DND-41 (cell line): ENCODE measurements around the gene LRGUK.

Source experiments
- ATAC-seq: fragments of 200-7000 bp; cut with Tn5 transposase; 3 replicates; pipeline ENCODE4 v1.9.1; 2021; ENCODE audit warnings: low read depth; ENCODE audit not compliant: insufficient read depth
- DNase-seq: peaks from one replicate; pipeline ENCODE4 v3.0.0-alpha.2; 2020
- H2AFZ ChIP-seq: 2 replicates; pipeline ENCODE4 v1.6.0; 2012; ENCODE audit warnings: low read depth, low read length
- H3K27ac ChIP-seq: 2 replicates; pipeline ENCODE4 v1.5.1; 2012; ENCODE audit warnings: low read length, inconsistent platforms
- H3K27me3 ChIP-seq: fragments of 200-600 bp; sonication (generic); 2 replicates; pipeline ENCODE4 v1.6.0; 2012; ENCODE audit warnings: low read length, mild to moderate bottlenecking, inconsistent platforms; ENCODE audit not compliant: insufficient read depth, poor library complexity
- H3K36me3 ChIP-seq: 2 replicates; pipeline ENCODE4 v1.5.1; 2012; ENCODE audit warnings: low read length, inconsistent platforms; ENCODE audit not compliant: insufficient read depth
- H3K4me1 ChIP-seq: 2 replicates; pipeline ENCODE4 v1.5.1; 2012; ENCODE audit warnings: mild to moderate bottlenecking, low read length; ENCODE audit not compliant: insufficient read depth
- H3K4me2 ChIP-seq: 2 replicates; pipeline ENCODE4 v1.6.0; 2012; ENCODE audit warnings: mild to moderate bottlenecking, moderate library complexity, low read length, inconsistent platforms; ENCODE audit not compliant: insufficient read depth
- H3K4me3 ChIP-seq, 2 experiments: fragments of 200-600 bp in 1 of 2; shearing (Covaris generic) in 1 of 2; 2 replicates each; pipeline ENCODE4 v1.5.1; 2012 to 2016; ENCODE audit warnings: inconsistent platforms in 2 of 2, low read length in 2 of 2, mild to moderate bottlenecking in 2 of 2, low read depth in 1 of 2, moderate library complexity in 1 of 2
- H3K79me2 ChIP-seq: 2 replicates; pipeline ENCODE4 v1.6.0; 2012; ENCODE audit warnings: low read length, inconsistent platforms; ENCODE audit not compliant: insufficient read depth
- H3K9ac ChIP-seq: 2 replicates; pipeline ENCODE4 v1.6.0; 2012; ENCODE audit warnings: low read depth, mild to moderate bottlenecking, inconsistent platforms, low read length, moderate library complexity
- H3K9me3 ChIP-seq: 2 replicates; pipeline ENCODE4 v1.5.1; 2012; ENCODE audit warnings: low read length, moderate library complexity, mild to moderate bottlenecking, inconsistent platforms; ENCODE audit not compliant: insufficient read depth, severe bottlenecking
- H4K20me1 ChIP-seq: 2 replicates; pipeline ENCODE4 v1.6.0; 2012; ENCODE audit warnings: low read length; ENCODE audit not compliant: insufficient read depth
- EZH2 ChIP-seq: IDR thresholded peaks from 3 replicates; pipeline ENCODE4 v1.6.1; 2012; ENCODE audit warnings: borderline replicate concordance, low read depth, mild to moderate bottlenecking, moderate library complexity, low read length, inconsistent platforms; ENCODE audit not compliant: severe bottlenecking
- TF ChIP-seq, protein P1 (sequence below): IDR thresholded peaks from 2 replicates; pipeline ENCODE4 v1.5.1; 2012; ENCODE audit warnings: borderline replicate concordance, low read length, moderate library complexity, mild to moderate bottlenecking; ENCODE audit not compliant: poor library complexity, severe bottlenecking; ENCODE audit errors: extremely low read depth

The LRGUK gene

DNA sequence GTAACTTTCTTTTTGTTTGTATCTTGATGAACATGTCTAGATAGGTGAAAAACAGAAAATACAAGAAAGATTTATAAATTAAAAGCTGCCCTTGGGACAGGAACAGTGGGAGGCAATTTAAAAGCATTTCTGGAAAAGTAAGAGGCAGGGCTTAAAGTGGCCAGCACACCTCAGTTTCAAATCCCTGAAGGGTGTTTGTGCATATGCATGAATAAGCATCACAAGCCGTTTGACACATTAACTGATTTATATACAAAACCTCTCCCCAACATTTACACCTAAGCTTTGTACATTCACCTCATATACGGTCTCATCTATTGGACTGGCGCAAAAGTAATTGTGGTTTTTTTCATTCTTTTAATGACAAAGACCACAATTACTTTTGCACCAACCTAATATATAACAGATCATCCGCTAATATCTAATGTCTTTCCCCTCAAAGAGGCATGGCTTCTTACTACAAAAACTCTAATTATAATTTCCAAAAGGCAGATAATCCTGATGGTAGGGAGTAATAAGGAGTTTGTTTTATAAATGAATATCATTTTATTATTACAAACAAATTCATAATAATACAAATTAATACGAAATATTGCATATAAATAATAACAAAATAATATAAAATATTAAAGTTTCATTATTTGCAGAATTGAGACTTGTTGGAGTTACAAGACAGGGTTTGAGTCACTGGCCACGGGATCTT is 48.3 kb downstream of the LRGUK start:
- ATAC-seq (no peak), DNase-seq (no peak)
- H3K9ac ChIP-seq = no peak overlapping the region
- H3K27ac ChIP-seq = no peak overlapping the region
- no peak overlapping the region for H3K4me2 ChIP-seq
- H3K36me3 ChIP-seq = no peaks in the 10 kb centered on the region
- peaks cover 4% of the 10 kb centered on the region for H3K27me3 ChIP-seq
- no peak overlapping the region for H2AFZ ChIP-seq
- H3K9me3 ChIP-seq = no peaks in the 10 kb centered on the region
- no peak overlapping the region for H3K4me3 ChIP-seq
- H4K20me1 ChIP-seq = no peaks in the 10 kb centered on the region
- TF ChIP-seq, protein P1, sequence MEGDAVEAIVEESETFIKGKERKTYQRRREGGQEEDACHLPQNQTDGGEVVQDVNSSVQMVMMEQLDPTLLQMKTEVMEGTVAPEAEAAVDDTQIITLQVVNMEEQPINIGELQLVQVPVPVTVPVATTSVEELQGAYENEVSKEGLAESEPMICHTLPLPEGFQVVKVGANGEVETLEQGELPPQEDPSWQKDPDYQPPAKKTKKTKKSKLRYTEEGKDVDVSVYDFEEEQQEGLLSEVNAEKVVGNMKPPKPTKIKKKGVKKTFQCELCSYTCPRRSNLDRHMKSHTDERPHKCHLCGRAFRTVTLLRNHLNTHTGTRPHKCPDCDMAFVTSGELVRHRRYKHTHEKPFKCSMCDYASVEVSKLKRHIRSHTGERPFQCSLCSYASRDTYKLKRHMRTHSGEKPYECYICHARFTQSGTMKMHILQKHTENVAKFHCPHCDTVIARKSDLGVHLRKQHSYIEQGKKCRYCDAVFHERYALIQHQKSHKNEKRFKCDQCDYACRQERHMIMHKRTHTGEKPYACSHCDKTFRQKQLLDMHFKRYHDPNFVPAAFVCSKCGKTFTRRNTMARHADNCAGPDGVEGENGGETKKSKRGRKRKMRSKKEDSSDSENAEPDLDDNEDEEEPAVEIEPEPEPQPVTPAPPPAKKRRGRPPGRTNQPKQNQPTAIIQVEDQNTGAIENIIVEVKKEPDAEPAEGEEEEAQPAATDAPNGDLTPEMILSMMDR = no peak
- no peak for TF ChIP-seq EZH2
- H3K4me1 ChIP-seq = no peaks in the 10 kb centered on the region
- H3K79me2 ChIP-seq = no peaks in the 10 kb centered on the region

DNA sequence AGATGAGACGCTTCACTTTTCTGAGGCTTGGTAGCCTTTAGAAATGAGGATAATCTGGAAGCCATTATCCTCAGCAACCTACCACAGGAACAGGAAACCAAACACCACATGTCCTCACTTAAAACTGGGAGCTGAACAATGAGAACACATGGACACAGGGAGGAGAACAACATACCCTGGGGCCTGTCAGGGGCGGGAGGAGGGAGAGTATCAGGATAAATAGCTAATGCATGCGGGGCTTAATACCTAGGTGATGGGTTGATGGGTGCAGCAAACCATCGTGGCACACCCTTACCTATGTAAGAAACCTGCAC is 48.9 kb downstream of the LRGUK start:
- Histone ChIP-seq H3K27me3 (peaks cover 4% of the 10 kb centered on the region), H3K4me3 (no peak overlapping the region), H3K9ac (no peak overlapping the region), H3K9me3 (no peaks in the 10 kb centered on the region), H3K36me3 (no peaks in the 10 kb centered on the region), H3K4me1 (no peaks in the 10 kb centered on the region), H2AFZ (no peak overlapping the region), H3K4me2 (no peak overlapping the region), H4K20me1 (no peaks in the 10 kb centered on the region), H3K27ac (no peak overlapping the region), H3K79me2 (no peaks in the 10 kb centered on the region)
- TF ChIP-seq, protein P1 = no peak
- TF ChIP-seq EZH2 = no peak
- ATAC-seq = no peak
- no peak for DNase-seq

DNA sequence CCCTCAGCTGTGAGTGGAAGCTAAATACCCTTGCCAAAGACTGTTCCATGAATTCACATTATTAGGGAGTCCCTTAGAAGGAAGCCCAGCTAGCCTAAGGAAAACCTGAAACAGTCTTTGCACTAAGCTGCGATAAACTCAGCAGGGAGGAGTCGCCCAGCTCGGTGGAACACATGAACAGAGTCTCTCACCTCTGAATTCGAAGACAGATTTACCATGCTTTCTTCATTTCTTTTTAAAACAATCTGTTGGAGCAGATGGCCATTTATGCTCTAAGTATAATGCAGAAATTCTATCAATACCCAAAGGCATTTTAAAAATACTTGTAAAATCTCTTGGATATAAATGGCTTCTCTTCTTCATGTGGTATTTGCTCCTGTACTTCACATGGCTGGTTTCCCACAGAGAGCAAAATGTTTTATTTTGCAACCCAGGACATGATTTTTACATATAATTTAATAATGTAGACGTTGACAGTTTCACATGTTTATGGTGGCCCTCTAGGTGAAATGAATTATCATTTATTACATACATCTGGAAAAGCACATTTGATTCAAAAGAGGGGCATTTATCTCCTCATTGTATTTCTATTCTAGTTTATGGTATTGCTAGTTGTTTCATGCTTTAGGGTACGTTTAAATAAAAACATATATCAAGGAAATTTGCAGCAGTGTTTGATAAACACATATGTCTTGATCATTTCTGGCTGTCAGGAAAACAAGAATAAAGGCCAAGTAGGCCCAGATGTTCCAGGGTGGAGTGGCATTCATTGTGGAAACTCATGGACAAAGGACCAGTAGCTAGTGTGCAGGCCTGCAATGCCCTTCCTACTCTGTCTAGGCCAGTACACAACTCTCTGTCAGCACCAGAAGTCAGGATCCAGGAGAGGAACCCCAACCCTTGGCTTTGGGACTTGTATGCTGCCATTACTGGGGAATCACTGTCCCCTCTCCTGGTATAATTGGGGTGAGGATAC is 52.2 kb downstream of the LRGUK start:
- no peaks in the 10 kb centered on the region for H3K4me1 ChIP-seq
- no peak overlapping the region for H3K4me2 ChIP-seq
- no peaks in the 10 kb centered on the region for H3K36me3 ChIP-seq
- TF ChIP-seq, protein P1 = no peak
- no peak overlapping the region for H3K27ac ChIP-seq
- H4K20me1 ChIP-seq = no peaks in the 10 kb centered on the region
- H3K4me3 ChIP-seq = no peak overlapping the region
- H2AFZ ChIP-seq = no peak overlapping the region
- H3K79me2 ChIP-seq = no peaks in the 10 kb centered on the region
- ATAC-seq (no peak), DNase-seq (no peak)
- H3K27me3 ChIP-seq = peaks cover 4% of the 10 kb centered on the region
- H3K9ac ChIP-seq = no peak overlapping the region
- H3K9me3 ChIP-seq = no peaks in the 10 kb centered on the region
